HG03103 (cell line): Measurements from ENCODE around the gene ZSWIM8.
"Not testable (repeated sequence)": the region's sequence is repeated elsewhere in the genome, so short reads cannot be mapped to it uniquely, and the experiment has no call there.

Experiments used
- ATAC-seq: cut with Tn5 transposase; IDR thresholded peaks from one replicate; pipeline ENCODE4 v1.9.1; 2021; ENCODE audit warnings: low read depth; ENCODE audit not compliant: unreplicated experiment

ZSWIM8 gene

DNA sequence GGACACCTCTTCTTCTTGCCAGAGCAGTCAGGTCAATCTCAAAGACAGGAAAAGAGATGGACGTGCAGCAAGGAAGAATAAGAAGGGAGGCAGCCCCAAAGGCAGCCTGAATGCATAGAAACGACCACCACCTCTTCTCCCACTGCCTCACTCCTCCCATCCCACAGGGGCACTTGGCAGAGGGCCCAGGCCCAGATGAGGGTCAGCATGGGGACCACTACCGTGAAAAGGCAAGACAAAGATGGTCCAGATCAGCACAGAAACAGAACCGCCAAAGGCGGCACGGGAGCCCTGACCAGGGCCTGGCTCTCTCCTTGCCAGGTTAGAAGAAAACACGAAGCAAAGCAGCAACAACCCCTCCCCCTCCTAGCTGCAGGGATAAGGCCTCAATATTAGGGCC is 27.9 kb downstream of the ZSWIM8 start:
- ATAC-seq, result no peak

GRCh38 chr10:73814276-73814895 is 29.0 kb downstream of the ZSWIM8 start:
- ATAC-seq, result no peak

- ATAC-seq, result no peak
Observed at GRCh38 chr10:73814896-73815718, 29.7 kb downstream of the ZSWIM8 start.

GRCh38 chr10:73815719-73816030 is 30.3 kb downstream of the ZSWIM8 start:
- ATAC-seq, result no peak

GRCh38 chr10:73816917-73817729 is 31.7 kb downstream of the ZSWIM8 start:
- no peak for ATAC-seq

DNA sequence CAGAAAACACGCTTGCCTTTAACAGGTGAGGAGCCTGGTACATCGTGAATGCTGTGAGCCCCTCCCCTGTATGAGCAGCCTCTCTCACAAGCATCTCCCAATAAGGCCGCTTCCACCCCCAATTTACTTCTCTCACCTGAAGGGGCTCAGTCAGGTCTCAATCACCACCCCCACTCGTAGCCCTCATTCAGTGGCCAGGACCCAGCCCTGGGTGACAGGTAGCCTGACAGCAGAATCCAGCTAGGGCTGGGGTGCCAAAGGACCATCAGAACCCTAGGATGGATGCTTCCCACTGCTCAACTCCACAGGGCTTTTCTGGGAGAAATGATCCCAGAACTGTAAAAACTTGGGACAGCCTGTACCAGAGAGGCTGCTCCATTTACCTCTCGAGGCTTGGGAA is 32.4 kb downstream of the ZSWIM8 start:
- no peak for ATAC-seq

DNA sequence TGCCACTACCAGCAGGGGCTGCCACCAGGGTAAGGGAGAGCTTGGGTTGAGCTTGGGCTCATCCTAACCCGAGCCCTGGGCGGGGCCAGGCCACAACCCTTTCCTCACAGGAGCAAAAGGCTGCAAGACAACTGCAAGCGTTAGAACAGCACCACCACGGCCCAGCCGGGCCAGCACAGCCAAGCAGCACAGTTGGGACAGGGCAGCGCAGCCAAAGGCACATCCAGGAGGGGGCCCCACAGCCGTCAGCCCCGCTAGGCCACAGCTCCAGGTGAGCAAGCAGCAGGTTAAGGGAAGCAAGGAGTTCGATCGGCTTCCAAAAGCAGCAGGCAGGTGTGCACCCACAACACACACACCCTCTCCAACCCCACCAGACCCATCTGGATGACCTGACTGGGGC is 33.0 kb downstream of the ZSWIM8 start:
- ATAC-seq, result no peak

DNA sequence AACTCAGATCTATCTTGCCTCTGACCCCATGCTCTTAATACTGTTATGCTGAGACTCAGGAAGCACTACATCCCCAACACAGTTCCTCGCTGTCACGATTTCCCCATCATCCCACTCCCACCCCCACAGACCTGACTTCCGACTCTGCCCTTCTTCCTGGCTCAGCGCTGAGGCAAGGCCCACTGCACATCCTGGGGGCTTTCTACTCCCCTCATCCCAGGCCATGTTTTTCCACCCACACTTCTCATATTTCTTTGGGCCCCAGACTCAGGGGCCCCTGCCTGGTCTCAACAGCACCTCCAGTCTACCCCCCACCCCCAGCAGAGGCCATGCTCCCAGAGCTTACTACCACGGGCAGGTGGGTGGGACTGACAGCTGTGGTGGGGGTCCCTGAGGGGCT is 33.7 kb downstream of the ZSWIM8 start:
- ATAC-seq, result no peak

GRCh38 chr10:73819513-73820093 is 34.2 kb downstream of the ZSWIM8 start:
- no peak for ATAC-seq

DNA sequence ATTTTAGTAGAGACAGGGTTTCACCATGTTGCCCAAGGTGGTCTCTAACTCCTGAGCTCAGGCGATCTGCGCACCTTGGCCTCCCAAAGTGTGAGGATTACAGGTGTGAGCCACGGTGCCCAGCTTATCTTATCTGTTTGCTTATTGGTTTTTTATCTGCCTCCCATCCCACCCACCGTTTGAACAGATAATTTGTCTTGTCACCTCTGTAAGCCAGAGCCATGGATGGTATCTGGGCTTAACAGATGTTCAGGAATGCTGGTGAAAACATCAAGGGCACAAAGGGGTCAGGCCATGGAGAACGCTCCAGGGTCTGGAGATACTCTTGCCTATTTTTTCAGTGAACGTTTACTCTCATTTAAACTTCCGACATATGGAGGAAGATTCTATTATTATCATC is 38.0 kb downstream of the ZSWIM8 start:
- no peak for ATAC-seq

GRCh38 chr10:73824146-73824725 is 38.8 kb downstream of the ZSWIM8 start:
- ATAC-seq, result no peak

- ATAC-seq, result no peak
Observed at GRCh38 chr10:73827346-73828089, 42.1 kb downstream of the ZSWIM8 start.

DNA sequence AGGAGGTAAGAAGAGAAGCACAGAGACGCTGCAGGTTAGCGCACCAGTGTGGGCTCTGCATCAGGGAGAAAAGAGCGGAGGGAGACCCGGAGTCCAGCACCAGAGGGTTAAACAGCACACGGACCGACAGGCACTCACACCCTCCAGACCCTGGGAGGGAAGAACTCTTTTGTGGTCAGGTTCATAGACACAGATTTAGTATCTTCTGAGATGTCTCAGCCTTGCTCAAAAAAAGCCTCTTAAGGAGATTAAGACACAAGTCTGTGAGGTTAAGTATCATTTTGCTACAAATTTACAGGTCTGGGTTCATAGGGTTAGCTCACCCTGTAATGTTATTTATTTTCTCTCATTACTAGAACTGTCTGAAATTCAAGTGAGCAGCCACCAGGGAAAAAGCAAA is 42.8 kb downstream of the ZSWIM8 start:
- no peak for ATAC-seq

GRCh38 chr10:73829090-73829489 is 43.7 kb downstream of the ZSWIM8 start:
- ATAC-seq, result not testable (repeated sequence)

DNA sequence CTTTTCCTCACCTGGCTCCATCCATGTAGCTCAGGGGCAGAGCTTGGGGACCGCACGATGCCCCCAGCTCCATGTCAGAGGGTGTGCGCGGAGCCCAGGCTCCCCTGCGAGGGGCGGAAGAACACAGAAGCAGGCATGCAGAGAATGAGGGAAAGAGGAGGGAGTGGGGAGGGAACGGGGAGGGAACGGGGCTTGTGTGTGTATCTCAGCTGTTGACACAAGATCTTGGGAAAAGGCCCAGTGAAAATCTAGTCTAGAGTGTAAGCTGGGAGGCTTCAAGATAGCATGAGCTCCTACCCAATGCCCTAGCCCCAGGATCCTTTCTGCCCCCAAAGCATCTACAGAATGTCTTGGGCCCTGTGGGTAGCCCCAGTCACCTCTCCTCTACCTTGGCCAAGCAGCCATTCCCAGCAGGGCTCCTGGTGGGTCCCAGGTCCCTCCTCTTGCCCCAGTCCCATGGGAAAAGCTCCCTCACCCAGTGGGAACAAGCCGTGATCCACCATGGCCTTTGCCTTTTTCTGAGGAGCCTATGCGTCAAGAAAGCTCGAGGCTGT is 51.1 kb downstream of the ZSWIM8 start:
- ATAC-seq, result no peak

- no peak for ATAC-seq
Observed at GRCh38 chr10:73837072-73837471, 51.7 kb downstream of the ZSWIM8 start.

GRCh38 chr10:73838008-73838567 is 52.7 kb downstream of the ZSWIM8 start:
- ATAC-seq, result no peak

DNA sequence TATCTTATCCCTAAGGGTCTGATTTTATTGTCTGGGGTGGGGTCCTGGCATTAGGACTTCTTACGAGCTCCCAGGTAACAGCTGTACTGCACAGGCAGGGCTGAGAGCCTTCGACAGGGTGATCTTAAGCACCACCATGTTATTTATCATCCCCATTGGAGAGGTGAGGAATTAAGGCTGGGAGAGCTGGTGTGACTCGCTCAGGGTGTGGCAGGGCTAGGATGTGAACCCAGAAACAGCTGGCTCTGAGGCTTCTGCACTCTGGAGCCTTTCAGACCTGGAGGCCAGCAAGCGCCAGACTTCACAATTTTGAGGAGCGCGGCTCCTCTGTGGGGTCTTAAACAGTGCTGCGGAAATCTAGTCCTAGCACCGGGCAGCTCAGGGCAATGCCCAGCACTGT is 53.4 kb downstream of the ZSWIM8 start:
- ATAC-seq, result no peak

GRCh38 chr10:73839276-73839966 is 54.0 kb downstream of the ZSWIM8 start:
- no peak for ATAC-seq
